GM18951 (cell line): Measurements from ENCODE around the gene EFNB3.

Experiments used
- POLR2A ChIP-seq: IDR thresholded peaks from 4 replicates; pipeline ENCODE4 v1.6.1; 2011; ENCODE audit warnings: mild to moderate bottlenecking; ENCODE audit not compliant: insufficient read length, insufficient read depth; ENCODE audit errors: extremely low read depth
- in situ Hi-C: fragments of 300-500 bp; cut with MboI; formaldehyde crosslinking; loops from one replicate; pipeline ENCODE4 v1.12.0; 2022; ENCODE audit warnings: low sequenced_read_pairs, mixed read lengths, inconsistent platforms; ENCODE audit not compliant: unreplicated experiment

The EFNB3 gene

GRCh38 chr17:7706631-7707354, 1.8 kb downstream of the EFNB3 start:
- in situ Hi-C loops = no loop called here

DNA sequence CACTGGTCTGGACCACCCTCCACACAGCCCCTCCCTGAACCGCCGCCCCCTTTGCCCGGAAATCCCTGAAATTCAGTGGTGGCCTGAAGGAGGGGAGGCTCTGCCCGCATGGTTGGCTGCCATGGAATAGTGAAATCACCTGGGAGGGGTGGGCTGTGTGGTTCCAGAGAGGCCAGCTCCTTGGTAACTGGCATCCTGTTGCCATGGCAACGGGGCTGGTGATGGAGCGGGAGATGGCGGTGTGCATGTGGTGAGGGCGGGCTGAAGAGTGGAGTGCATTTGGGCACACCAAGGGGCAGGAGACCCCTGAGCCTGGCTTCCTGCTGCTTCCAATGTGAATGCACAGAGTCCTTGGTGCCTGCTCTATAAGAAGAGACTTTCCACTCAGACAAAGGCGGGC, 2.4 kb downstream of the EFNB3 start:
- TF ChIP-seq POLR2A = no peak
- in situ Hi-C loops = no loop called here

More at GRCh38 chr17:7706631-7707354, 1.8 kb downstream of the EFNB3 start:
- TF ChIP-seq POLR2A = no peak

- TF ChIP-seq POLR2A = no peak
- in situ Hi-C loops = no loop called here
Observed at GRCh38 chr17:7707858-7708750, 3.1 kb downstream of the EFNB3 start.

GRCh38 chr17:7709031-7709430, 4.0 kb downstream of the EFNB3 start:
- in situ Hi-C loops = no loop called here
- no peak for TF ChIP-seq POLR2A

- in situ Hi-C loops = no loop called here
- TF ChIP-seq POLR2A = no peak
Observed at GRCh38 chr17:7710301-7710700, 5.3 kb downstream of the EFNB3 start.

GRCh38 chr17:7711051-7711755, 6.2 kb downstream of the EFNB3 start:
- in situ Hi-C loops = no loop called here
- TF ChIP-seq POLR2A = no peak

DNA sequence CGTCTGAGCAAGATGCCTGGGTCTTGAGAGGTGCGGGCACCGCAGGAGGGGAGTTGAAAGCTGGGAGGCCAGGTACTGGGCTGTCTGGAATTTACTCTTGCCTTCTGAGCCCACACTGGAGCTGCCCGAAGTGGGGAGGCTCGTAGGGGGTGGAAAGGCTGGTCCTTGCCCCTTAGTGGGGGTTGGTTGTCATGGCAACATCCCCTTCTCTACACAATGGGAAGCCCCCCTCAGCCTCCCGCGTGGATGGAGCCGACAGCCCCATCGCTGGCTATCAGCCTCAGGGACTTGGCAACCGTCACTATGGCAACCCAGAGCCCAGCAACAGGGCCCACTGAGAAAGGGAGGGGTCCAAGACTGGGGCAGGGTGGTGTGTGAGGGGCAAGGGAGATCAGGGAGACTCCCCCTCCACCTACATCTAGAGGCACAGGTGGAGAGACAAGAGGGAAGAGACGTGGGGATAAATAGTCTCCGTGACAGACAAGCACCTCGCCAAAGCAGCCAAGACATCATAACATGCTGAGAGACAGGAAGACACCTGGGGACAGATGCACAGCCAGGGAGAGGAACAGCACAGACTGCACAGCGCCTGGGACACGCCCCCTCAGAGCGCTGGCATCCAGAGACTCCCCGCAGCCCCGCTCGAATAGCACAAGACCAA, 7.2 kb downstream of the EFNB3 start:
- in situ Hi-C loops = no loop called here
- no peak for TF ChIP-seq POLR2A

DNA sequence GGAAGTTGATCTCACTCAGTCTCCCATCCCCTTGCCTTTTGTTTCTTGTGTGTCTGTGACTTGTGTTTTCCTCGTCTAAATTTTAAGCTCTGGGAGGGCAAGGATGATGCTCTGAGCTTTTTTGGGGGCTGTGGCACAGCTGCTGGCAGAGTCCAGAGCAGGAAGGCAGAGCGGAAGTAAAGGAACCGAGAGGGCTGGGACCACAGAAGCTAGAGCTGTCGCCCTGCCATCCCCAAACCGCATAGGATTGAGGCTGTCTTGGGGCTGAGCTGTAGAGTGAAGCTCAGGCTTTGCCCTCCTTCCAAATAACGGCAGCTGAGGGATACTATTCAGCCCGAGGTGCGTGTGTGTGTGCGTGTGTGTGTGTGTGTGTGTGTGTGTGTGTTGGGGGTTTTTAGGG, 8.8 kb downstream of the EFNB3 start:
- in situ Hi-C loops = no loop called here
- TF ChIP-seq POLR2A = no peak

DNA sequence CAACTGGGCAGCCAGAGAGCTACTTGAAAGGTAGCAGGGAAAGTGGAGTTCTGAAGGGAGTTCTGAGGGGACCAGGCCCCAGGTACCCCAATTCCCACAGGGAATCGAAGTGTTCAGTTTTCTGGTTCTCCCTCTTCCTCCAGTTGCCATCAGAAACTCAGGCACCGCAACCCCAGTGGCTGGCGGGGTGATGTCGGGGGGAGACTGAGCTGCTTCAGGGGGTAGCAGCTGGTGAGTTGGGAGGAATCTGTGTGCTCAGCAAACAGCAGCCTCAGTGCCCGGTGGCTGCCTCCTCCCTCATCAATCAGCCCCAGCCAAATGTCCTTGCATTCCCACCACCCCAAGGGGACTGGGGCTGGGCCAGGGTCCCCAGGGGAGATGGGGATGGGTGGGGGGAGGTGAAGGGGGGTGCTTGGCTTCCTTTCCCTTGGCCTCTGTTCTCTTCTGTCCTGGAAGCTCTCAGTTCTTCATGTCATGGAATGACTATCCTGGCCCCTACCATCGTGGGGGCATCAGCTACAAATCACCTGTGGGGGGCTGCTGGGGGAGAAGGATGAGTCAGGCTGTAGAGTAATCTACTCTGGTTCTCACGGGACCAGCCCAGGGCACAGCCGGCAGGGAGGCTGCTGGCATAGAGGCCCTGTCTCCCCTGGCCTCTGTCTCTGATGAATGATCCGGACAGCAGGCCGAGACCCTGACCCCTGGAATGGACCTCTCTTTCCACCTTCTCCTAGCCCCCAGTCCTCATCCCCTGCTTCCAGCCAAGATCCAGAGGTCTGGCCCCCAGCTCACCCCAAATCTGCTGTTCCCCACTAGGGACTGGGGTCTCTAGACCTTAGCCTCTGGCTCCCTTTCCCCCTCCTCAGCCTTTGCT, 10.0 kb downstream of the EFNB3 start:
- TF ChIP-seq POLR2A = no peak
- in situ Hi-C loops = loop anchor here (5.0 kb wide), 1 partner anchor 58 kb away; no protein-coding TSS in a partner anchor

- in situ Hi-C loops = loop anchor here (5.0 kb wide), 1 partner anchor 59 kb away; no protein-coding TSS in a partner anchor
- no peak for TF ChIP-seq POLR2A
Observed at GRCh38 chr17:7715936-7716886, 11.2 kb downstream of the EFNB3 start.
